Measurements from ENCODE around the gene ATF6B. TPM values are rescaled to one million over a fixed set of nuclear protein-coding genes. Genes with fewer than 3 reads are reported as not detected.
A peak's percentile ranks its signal among the peaks of the same experiment; 100 is the strongest.

The ATF6B gene
- total RNA-seq, 1 experiment from 2014 or later: 45.3 TPM

GRCh38 chr6:32146687-32147086 is 18.6 kb upstream of the ATF6B start:
- no peak overlapping the region for H2AK5ac ChIP-seq (ENCODE audit: insufficient read length, low read length)
- no peak overlapping the region for H3T11ph ChIP-seq (ENCODE audit: low read length)
- H2BK120ac ChIP-seq (ENCODE audit: low read depth, low read length, poor library complexity, severe bottlenecking): no peak overlapping the region
- no peaks in the 10 kb centered on the region for H3K79me1 ChIP-seq (ENCODE audit: insufficient read depth, low read depth, low read length, poor library complexity, severe bottlenecking)
- no peaks in the 10 kb centered on the region for H4K20me1 ChIP-seq (ENCODE audit: control insufficient read depth, insufficient read depth, insufficient read length)
- H3K4me2 ChIP-seq (ENCODE audit: insufficient read depth, insufficient read length, low read length): no peak overlapping the region
- H3K27ac Mint-ChIP-seq: peak overlapping the region in 2 of 3 experiments; percentile 32 to 45; a peak in 4 of 7 replicates
- TF ChIP-seq, protein P1, sequence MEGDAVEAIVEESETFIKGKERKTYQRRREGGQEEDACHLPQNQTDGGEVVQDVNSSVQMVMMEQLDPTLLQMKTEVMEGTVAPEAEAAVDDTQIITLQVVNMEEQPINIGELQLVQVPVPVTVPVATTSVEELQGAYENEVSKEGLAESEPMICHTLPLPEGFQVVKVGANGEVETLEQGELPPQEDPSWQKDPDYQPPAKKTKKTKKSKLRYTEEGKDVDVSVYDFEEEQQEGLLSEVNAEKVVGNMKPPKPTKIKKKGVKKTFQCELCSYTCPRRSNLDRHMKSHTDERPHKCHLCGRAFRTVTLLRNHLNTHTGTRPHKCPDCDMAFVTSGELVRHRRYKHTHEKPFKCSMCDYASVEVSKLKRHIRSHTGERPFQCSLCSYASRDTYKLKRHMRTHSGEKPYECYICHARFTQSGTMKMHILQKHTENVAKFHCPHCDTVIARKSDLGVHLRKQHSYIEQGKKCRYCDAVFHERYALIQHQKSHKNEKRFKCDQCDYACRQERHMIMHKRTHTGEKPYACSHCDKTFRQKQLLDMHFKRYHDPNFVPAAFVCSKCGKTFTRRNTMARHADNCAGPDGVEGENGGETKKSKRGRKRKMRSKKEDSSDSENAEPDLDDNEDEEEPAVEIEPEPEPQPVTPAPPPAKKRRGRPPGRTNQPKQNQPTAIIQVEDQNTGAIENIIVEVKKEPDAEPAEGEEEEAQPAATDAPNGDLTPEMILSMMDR (conservative IDR thresholded peaks at IDR 0.05): no peak
- H3K27me3 ChIP-seq (ENCODE audit: insufficient read depth, low read length): no peaks in the 10 kb centered on the region; the same call in 1 of the 2 replicates
- H3K23ac ChIP-seq (ENCODE audit: insufficient read length, low read depth, low read length): no peak overlapping the region
- no peak overlapping the region for H2BK15ac ChIP-seq (ENCODE audit: low read depth, low read length)
- no peak overlapping the region for H3K18ac ChIP-seq (ENCODE audit: insufficient read length, low read depth, low read length)
- H3K4me1 Mint-ChIP-seq: peaks cover 25 to 48% of the 10 kb centered on the region in 2 experiments
- H3K27me3 Mint-ChIP-seq (ENCODE audit: low read depth): peaks cover 2% of the 10 kb centered on the region; the same call in 1 of the 2 replicates
- H3K36me3 Mint-ChIP-seq (ENCODE audit: insufficient read depth in 1 of 3, low read depth in 3 of 3): peaks cover 0 to 8% (median 3%) of the 10 kb centered on the region in 3 experiments; a peak in 2 of 7 replicates
- no CpG with 5 or more reads among the region's 4 CpGs for WGBS (ENCODE audit: extremely low coverage, insufficient read length, low lambda C conversion rate)
- H3K27ac ChIP-seq (ENCODE audit: insufficient read length, low read depth, low read length): no peak overlapping the region
- H4K5ac ChIP-seq (ENCODE audit: insufficient read length, low read depth, low read length): no peak overlapping the region
- H3K9ac ChIP-seq (ENCODE audit: extremely low read depth, insufficient read length, low read length): no peak overlapping the region
- H3K9me3 Mint-ChIP-seq: no peaks in the 10 kb centered on the region; a peak in 1 of 5 replicates
- no peaks in the 10 kb centered on the region for H3K9me3 ChIP-seq (ENCODE audit: control insufficient read depth, low read depth, low read length)
- peaks cover 9% of the 10 kb centered on the region for H3K4me1 ChIP-seq (ENCODE audit: insufficient read depth, low read length)
- H2AFZ ChIP-seq (ENCODE audit: low read length): no peak overlapping the region
- no peak overlapping the region for H2BK5ac ChIP-seq (ENCODE audit: insufficient read length, low read length)
- no peak overlapping the region for H4K8ac ChIP-seq (replicated peaks; ENCODE audit: insufficient read length, low read depth, low read length)
- no peaks in the 10 kb centered on the region for H3K79me2 ChIP-seq (ENCODE audit: insufficient read depth, low read length)
- H3K4ac ChIP-seq (ENCODE audit: low read depth, low read length): no peak overlapping the region
- peak overlapping the region in 1 of 2 experiments; percentile 7; a peak in 2 of 5 replicates for H3K4me3 Mint-ChIP-seq
- no peak for DNase-seq
- H3K56ac ChIP-seq (ENCODE audit: insufficient read length, low read depth, low read length): no peak overlapping the region
- H2BK12ac ChIP-seq (ENCODE audit: insufficient read length, low read depth, low read length): no peak overlapping the region
- H2BK20ac ChIP-seq (ENCODE audit: low read depth, low read length, poor library complexity, severe bottlenecking): no peak overlapping the region
- H4K91ac ChIP-seq (ENCODE audit: insufficient read length, low read depth, low read length): no peak overlapping the region
- H3K14ac ChIP-seq (ENCODE audit: insufficient read depth, low read length): no peak overlapping the region
- peaks cover 17% of the 10 kb centered on the region for H3K23me2 ChIP-seq (ENCODE audit: insufficient read length, low read depth, low read length, poor library complexity, severe bottlenecking)

Data from H9 (cell line).